ENCODE data around the gene KIF26B.

Gene KIF26B

GRCh38 chr1:245715970-245716369 lies 561.2 kb downstream of the KIF26B start:
- Histone ChIP-seq H3K27ac (ENCODE audit: low read length) (no peak overlapping the region), H3K4me1 (ENCODE audit: low read length) (peaks cover 8% of the 10 kb centered on the region), H3K9ac (ENCODE audit: low read length) (no peak overlapping the region), H3K4me2 (ENCODE audit: low read length) (no peak overlapping the region), H2AFZ (ENCODE audit: low read depth, low read length) (no peak overlapping the region), H4K20me1 (ENCODE audit: insufficient read depth, low read length) (no peaks in the 10 kb centered on the region), H3K79me2 (ENCODE audit: low read length) (no peaks in the 10 kb centered on the region), H3K27me3 (ENCODE audit: low read depth, low read length) (no peaks in the 10 kb centered on the region), H3K36me3 (replicated peaks; ENCODE audit: low read depth, low read length) (no peaks in the 10 kb centered on the region), H3K4me3 (ENCODE audit: low read length) (no peak overlapping the region), H3K9me3 (ENCODE audit: insufficient read depth, low read length) (no peaks in the 10 kb centered on the region)
- TF ChIP-seq EZH2phosphoT487 (IDR thresholded peaks at IDR 0.05; ENCODE audit: low read depth) (no peak), CTCF (IDR thresholded peaks at IDR 0.05; ENCODE audit: low read depth, low read length) (no peak)

- peaks cover 8% of the 10 kb centered on the region for H3K4me1 ChIP-seq (ENCODE audit: low read length)
- no peaks in the 10 kb centered on the region for H4K20me1 ChIP-seq (ENCODE audit: insufficient read depth, low read length)
Measured at GRCh38 chr1:245716561-245716960, 561.8 kb downstream of the KIF26B start.

GRCh38 chr1:245717611-245718010 lies 562.8 kb downstream of the KIF26B start:
- no peaks in the 10 kb centered on the region for H3K9me3 ChIP-seq (ENCODE audit: insufficient read depth, low read length)
- no peak overlapping the region for H2AFZ ChIP-seq (ENCODE audit: low read depth, low read length)
- H3K4me2 ChIP-seq (ENCODE audit: low read length): no peak overlapping the region
- H3K4me3 ChIP-seq (ENCODE audit: low read length): no peak overlapping the region
- H3K27ac ChIP-seq (ENCODE audit: low read length): no peak overlapping the region
- no peak overlapping the region for H3K9ac ChIP-seq (ENCODE audit: low read length)
- TF ChIP-seq CTCF (IDR thresholded peaks at IDR 0.05; ENCODE audit: low read depth, low read length): no peak
- TF ChIP-seq EZH2phosphoT487 (IDR thresholded peaks at IDR 0.05; ENCODE audit: low read depth): no peak
- no peaks in the 10 kb centered on the region for H4K20me1 ChIP-seq (ENCODE audit: insufficient read depth, low read length)
- H3K4me1 ChIP-seq (ENCODE audit: low read length): peaks cover 8% of the 10 kb centered on the region
- no peaks in the 10 kb centered on the region for H3K79me2 ChIP-seq (ENCODE audit: low read length)
- H3K36me3 ChIP-seq (replicated peaks; ENCODE audit: low read depth, low read length): no peaks in the 10 kb centered on the region
- H3K27me3 ChIP-seq (ENCODE audit: low read depth, low read length): no peaks in the 10 kb centered on the region

More at GRCh38 chr1:245716561-245716960, 561.8 kb downstream of the KIF26B start:
- Histone ChIP-seq H3K27me3 (ENCODE audit: low read depth, low read length) (no peaks in the 10 kb centered on the region), H3K4me3 (ENCODE audit: low read length) (no peak overlapping the region), H2AFZ (ENCODE audit: low read depth, low read length) (no peak overlapping the region), H3K9me3 (ENCODE audit: insufficient read depth, low read length) (no peaks in the 10 kb centered on the region), H3K36me3 (replicated peaks; ENCODE audit: low read depth, low read length) (no peaks in the 10 kb centered on the region), H3K27ac (ENCODE audit: low read length) (no peak overlapping the region), H3K79me2 (ENCODE audit: low read length) (no peaks in the 10 kb centered on the region), H3K4me2 (ENCODE audit: low read length) (no peak overlapping the region), H3K9ac (ENCODE audit: low read length) (no peak overlapping the region)
- TF ChIP-seq EZH2phosphoT487 (IDR thresholded peaks at IDR 0.05; ENCODE audit: low read depth): no peak
- TF ChIP-seq CTCF (IDR thresholded peaks at IDR 0.05; ENCODE audit: low read depth, low read length): no peak

- Histone ChIP-seq H3K27me3 (ENCODE audit: low read depth, low read length) (no peaks in the 10 kb centered on the region), H3K36me3 (replicated peaks; ENCODE audit: low read depth, low read length) (no peaks in the 10 kb centered on the region), H3K9me3 (ENCODE audit: insufficient read depth, low read length) (no peaks in the 10 kb centered on the region), H3K9ac (ENCODE audit: low read length) (no peak overlapping the region), H3K4me2 (ENCODE audit: low read length) (no peak overlapping the region), H3K79me2 (ENCODE audit: low read length) (no peaks in the 10 kb centered on the region), H3K4me3 (ENCODE audit: low read length) (no peak overlapping the region), H4K20me1 (ENCODE audit: insufficient read depth, low read length) (no peaks in the 10 kb centered on the region), H3K27ac (ENCODE audit: low read length) (no peak overlapping the region), H2AFZ (ENCODE audit: low read depth, low read length) (no peak overlapping the region), H3K4me1 (ENCODE audit: low read length) (peaks cover 8% of the 10 kb centered on the region)
- no peak for TF ChIP-seq CTCF (IDR thresholded peaks at IDR 0.05; ENCODE audit: low read depth, low read length)
- no peak for TF ChIP-seq EZH2phosphoT487 (IDR thresholded peaks at IDR 0.05; ENCODE audit: low read depth)
Measured at GRCh38 chr1:245718123-245718522, 563.3 kb downstream of the KIF26B start.

Measured in OCI-LY3 (cell line).